B cell (primary cell): ENCODE data around the gene TMEM120B.

ENCODE experiments used
- EZH2 ChIP-seq: IDR thresholded peaks from 2 replicates; pipeline ENCODE4 v1.6.1; 2012; ENCODE audit warnings: borderline replicate concordance, low read depth, mild to moderate bottlenecking, moderate library complexity, low read length; ENCODE audit not compliant: insufficient read depth, poor library complexity, severe bottlenecking
- TF ChIP-seq, protein P1 (sequence below): fragments of 200-600 bp; IDR thresholded peaks from one replicate; pipeline ENCODE4 v1.8.0; 2022; ENCODE audit warnings: antibody characterized with exemption, mild to moderate bottlenecking

DNA sequence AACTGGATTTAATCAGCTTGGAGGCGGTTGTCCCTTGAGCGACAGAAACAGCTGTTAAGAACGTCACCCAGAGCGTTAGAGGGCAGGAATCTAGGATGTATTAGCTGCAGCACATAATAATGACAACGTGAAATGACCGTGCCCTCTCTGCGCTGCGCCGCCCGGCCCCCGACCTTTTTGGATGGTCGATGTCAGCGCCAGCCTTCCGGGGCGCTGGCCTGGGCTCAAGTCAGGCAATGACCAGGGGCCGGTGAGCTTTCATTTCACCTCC is 427 bp upstream of the TMEM120B start:
- TF ChIP-seq, protein P1, sequence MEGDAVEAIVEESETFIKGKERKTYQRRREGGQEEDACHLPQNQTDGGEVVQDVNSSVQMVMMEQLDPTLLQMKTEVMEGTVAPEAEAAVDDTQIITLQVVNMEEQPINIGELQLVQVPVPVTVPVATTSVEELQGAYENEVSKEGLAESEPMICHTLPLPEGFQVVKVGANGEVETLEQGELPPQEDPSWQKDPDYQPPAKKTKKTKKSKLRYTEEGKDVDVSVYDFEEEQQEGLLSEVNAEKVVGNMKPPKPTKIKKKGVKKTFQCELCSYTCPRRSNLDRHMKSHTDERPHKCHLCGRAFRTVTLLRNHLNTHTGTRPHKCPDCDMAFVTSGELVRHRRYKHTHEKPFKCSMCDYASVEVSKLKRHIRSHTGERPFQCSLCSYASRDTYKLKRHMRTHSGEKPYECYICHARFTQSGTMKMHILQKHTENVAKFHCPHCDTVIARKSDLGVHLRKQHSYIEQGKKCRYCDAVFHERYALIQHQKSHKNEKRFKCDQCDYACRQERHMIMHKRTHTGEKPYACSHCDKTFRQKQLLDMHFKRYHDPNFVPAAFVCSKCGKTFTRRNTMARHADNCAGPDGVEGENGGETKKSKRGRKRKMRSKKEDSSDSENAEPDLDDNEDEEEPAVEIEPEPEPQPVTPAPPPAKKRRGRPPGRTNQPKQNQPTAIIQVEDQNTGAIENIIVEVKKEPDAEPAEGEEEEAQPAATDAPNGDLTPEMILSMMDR, result no peak
- TF ChIP-seq EZH2, result no peak
